ENCODE results near the gene SPRYD7. TPM values are rescaled to one million over a fixed set of nuclear protein-coding genes. Genes with fewer than 3 reads are reported as not detected.

The SPRYD7 gene
- total RNA-seq = 10 to 100 TPM in 2 of 5 donors, 1 to 10 TPM in 2, not detected in 1; 3.6 to 26.9 (median 8.9) TPM
- 10 to 100 TPM in 1 of 3 donors, 1 to 10 TPM in 2; 7.2 to 10.5 (median 8.1) TPM for polyA plus RNA-seq
- long read RNA-seq, donor 1, transcript SPRYD7-201 (5 exons, 3,053 nt) = major isoform, 6 of 6 reads
- long read RNA-seq, donor 1, partial matches to known transcripts = 0 of 6 reads
- long read RNA-seq, donor 1, other reads (novel, unspliced or antisense) = 0 of 6 reads
- long read RNA-seq, donor 2, partial matches to known transcripts = 0 of 4 reads
- long read RNA-seq, donor 2, other reads (novel, unspliced or antisense) = 0 of 4 reads
- long read RNA-seq, donor 3, partial matches to known transcripts = 0 of 2 reads
- long read RNA-seq, donor 3, other reads (novel, unspliced or antisense) = 0 of 2 reads
- long read RNA-seq, donor 4 = 0 reads
- long read RNA-seq, donor 5, transcript SPRYD7-201 (5 exons, 3,053 nt) = major isoform, 5 of 6 reads
- long read RNA-seq, donor 5, partial matches to known transcripts = 0 of 6 reads
- long read RNA-seq, donor 5, other reads (novel, unspliced or antisense) = 0 of 6 reads
- long read RNA-seq, donor 6, transcript SPRYD7-201 (5 exons, 3,053 nt) = major isoform, 14 of 14 reads
- long read RNA-seq, donor 6, partial matches to known transcripts = 0 of 14 reads
- long read RNA-seq, donor 6, other reads (novel, unspliced or antisense) = 0 of 14 reads
- long read RNA-seq, donor 7, transcript SPRYD7-201 (5 exons, 3,053 nt) = major isoform, 11 of 11 reads
- long read RNA-seq, donor 7, partial matches to known transcripts = 0 of 11 reads
- long read RNA-seq, donor 7, other reads (novel, unspliced or antisense) = 0 of 11 reads
- long read RNA-seq, donor 8, partial matches to known transcripts = 0 of 5 reads
- long read RNA-seq, donor 8, other reads (novel, unspliced or antisense) = 0 of 5 reads
- long read RNA-seq, donor 9, transcript SPRYD7-201 (5 exons, 3,053 nt) = major isoform, 9 of 10 reads
- long read RNA-seq, donor 9, partial matches to known transcripts = 0 of 10 reads
- long read RNA-seq, donor 9, other reads (novel, unspliced or antisense) = 0 of 10 reads
- long read RNA-seq, donor 10, partial matches to known transcripts = 0 of 1 reads
- long read RNA-seq, donor 10, other reads (novel, unspliced or antisense) = 0 of 1 reads

- peak within 1 kb of the TSS; percentile 84 to 92 (median 88) for H3K27ac ChIP-seq
- H3K9me3 ChIP-seq = no peaks in the 10 kb centered on the region
- H3K36me3 ChIP-seq = no peaks in the 10 kb centered on the region
- intact Hi-C loops (cut with DNase I; ENCODE audit: low total_unique reads) = no loop called here
- no peaks in the 10 kb centered on the region for H3K27me3 ChIP-seq
- H3K4me3 ChIP-seq = peak within 1 kb of the TSS; percentile 76 to 91 (median 86)
- peak; percentile 98 to 99 for DNase-seq
- 0 to 1% (median 1%) methylated on average over 37 to 71 of the region's 71 CpGs for WGBS, 5 donors
- TF ChIP-seq POLR2AphosphoS5 (IDR thresholded peaks at IDR 0.05) = peak; percentile 62 to 90 (median 78)
- TF ChIP-seq CTCF (IDR thresholded peaks at IDR 0.05) = peak in 5 of 7 experiments; percentile 81 to 97 (median 94)
- TF ChIP-seq EP300 (IDR thresholded peaks at IDR 0.05) = no peak
- no peak for TF ChIP-seq POLR2A (IDR thresholded peaks at IDR 0.05)
- H3K4me1 ChIP-seq = peaks cover 6 to 67% (median 40%) of the 10 kb centered on the region in 4 donors
These were observed at the start of gene SPRYD7 for GRCh38 chr13:49936075-49936967. SPRYD7 (minus strand) TSS chr13:49936340; CDS start chr13:49936235, 105 bp downstream.

GRCh38 chr13:49985129-49985528 lies 49.0 kb upstream of the SPRYD7 start:
- H3K9me3 ChIP-seq = no peaks in the 10 kb centered on the region
- H3K27me3 ChIP-seq = no peaks in the 10 kb centered on the region
- no peak overlapping the region for H3K27ac ChIP-seq
- WGBS, 5 donors = 38 to 75% (median 50%) methylated on average over 2 of the region's 2 CpGs
- DNase-seq = peak in 1 of 2 donors; percentile 36
- TF ChIP-seq CTCF (IDR thresholded peaks at IDR 0.05) = no peak
- no peak for TF ChIP-seq POLR2A (IDR thresholded peaks at IDR 0.05)
- TF ChIP-seq POLR2AphosphoS5 (IDR thresholded peaks at IDR 0.05) = no peak
- no peak for TF ChIP-seq EP300 (IDR thresholded peaks at IDR 0.05)
- peaks cover 0 to 14% (median 0%) of the 10 kb centered on the region in 4 donors for H3K36me3 ChIP-seq
- intact Hi-C loops (cut with DNase I; ENCODE audit: low total_unique reads) = loop anchor here (10.0 kb wide), 1 partner anchor 100 kb away; no protein-coding TSS in a partner anchor
- peaks cover 0 to 9% (median 3%) of the 10 kb centered on the region in 4 donors for H3K4me1 ChIP-seq
- H3K4me3 ChIP-seq = no peak overlapping the region

- peaks cover 0 to 9% (median 7%) of the 10 kb centered on the region in 4 donors for H3K4me1 ChIP-seq
- H3K9me3 ChIP-seq = no peaks in the 10 kb centered on the region
- no peak for TF ChIP-seq EP300 (IDR thresholded peaks at IDR 0.05)
- no peak for TF ChIP-seq CTCF (IDR thresholded peaks at IDR 0.05)
- TF ChIP-seq POLR2A (IDR thresholded peaks at IDR 0.05) = no peak
- TF ChIP-seq POLR2AphosphoS5 (IDR thresholded peaks at IDR 0.05) = no peak
- no peak overlapping the region for H3K4me3 ChIP-seq
- DNase-seq = no peak
- intact Hi-C loops (cut with DNase I; ENCODE audit: low total_unique reads) = loop anchor here (10.0 kb wide), 1 partner anchor 105 kb away; no protein-coding TSS in a partner anchor
- H3K36me3 ChIP-seq = peaks cover 0 to 4% (median 0%) of the 10 kb centered on the region in 4 donors
- H3K27me3 ChIP-seq = no peaks in the 10 kb centered on the region
- no peak overlapping the region for H3K27ac ChIP-seq
These were observed 44.1 kb upstream of the SPRYD7 start for GRCh38 chr13:49980266-49980665.

All from stomach (tissue), 19 donors.